GM10266 (cell line): ENCODE measurements around the gene MVD.
"Not testable (repeated sequence)": the region's sequence is repeated elsewhere in the genome, so short reads cannot be mapped to it uniquely, and the experiment has no call there.

Experiments used
- DNase-seq: peaks from one replicate; pipeline ENCODE4 v3.0.0; 2012; ENCODE audit errors: extremely low spot score
- CTCF ChIP-seq: IDR thresholded peaks from 2 replicates; pipeline ENCODE4 v1.5.1; 2012; ENCODE audit warnings: mild to moderate bottlenecking, low read depth; ENCODE audit not compliant: control insufficient read depth, insufficient read depth; ENCODE audit errors: missing control alignments

The MVD gene

GRCh38 chr16:88613293-88613692 is 49.6 kb downstream of the MVD start:
- peak; percentile 16 for DNase-seq

GRCh38 chr16:88610909-88611812 is 51.7 kb downstream of the MVD start:
- DNase-seq, result no peak
- TF ChIP-seq CTCF, result no peak

More at GRCh38 chr16:88613293-88613692, 49.6 kb downstream of the MVD start:
- no peak for TF ChIP-seq CTCF

- no peak for TF ChIP-seq CTCF
- no peak for DNase-seq
Measured at GRCh38 chr16:88610080-88610479, 52.8 kb downstream of the MVD start.

- not testable (repeated sequence) for DNase-seq
Measured at GRCh38 chr16:88609426-88609825, 53.5 kb downstream of the MVD start.

GRCh38 chr16:88608076-88608475 is 54.8 kb downstream of the MVD start:
- no peak for TF ChIP-seq CTCF
- no peak for DNase-seq

- DNase-seq, result no peak
- TF ChIP-seq CTCF, result no peak
Measured at GRCh38 chr16:88606148-88606757, 56.6 kb downstream of the MVD start.

GRCh38 chr16:88605186-88606147 is 57.4 kb downstream of the MVD start:
- DNase-seq, result no peak
- no peak for TF ChIP-seq CTCF
